HG03571 (cell line): ENCODE data around the gene SERTAD2.

Experiments
- ATAC-seq: cut with Tn5 transposase; IDR thresholded peaks from one replicate; pipeline ENCODE4 v1.9.1; 2021; ENCODE audit not compliant: unreplicated experiment

The SERTAD2 gene

DNA sequence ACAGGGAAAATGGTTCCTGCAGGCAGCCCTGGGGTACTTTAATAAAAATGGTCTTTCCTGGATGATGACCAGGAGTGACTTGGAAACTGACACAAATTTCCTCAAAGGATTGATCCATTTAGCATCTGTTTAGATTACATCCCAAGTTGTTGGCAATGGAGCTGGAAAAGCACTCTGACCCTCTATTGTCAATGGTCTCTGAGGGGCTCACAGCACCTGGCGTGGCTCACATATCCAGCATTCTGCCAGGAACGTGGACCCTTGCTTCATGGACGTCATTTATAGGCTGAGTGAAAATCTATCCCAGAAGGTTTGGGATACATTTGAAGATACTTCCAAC lies 43.8 kb downstream of the SERTAD2 start:
- ATAC-seq = no peak

DNA sequence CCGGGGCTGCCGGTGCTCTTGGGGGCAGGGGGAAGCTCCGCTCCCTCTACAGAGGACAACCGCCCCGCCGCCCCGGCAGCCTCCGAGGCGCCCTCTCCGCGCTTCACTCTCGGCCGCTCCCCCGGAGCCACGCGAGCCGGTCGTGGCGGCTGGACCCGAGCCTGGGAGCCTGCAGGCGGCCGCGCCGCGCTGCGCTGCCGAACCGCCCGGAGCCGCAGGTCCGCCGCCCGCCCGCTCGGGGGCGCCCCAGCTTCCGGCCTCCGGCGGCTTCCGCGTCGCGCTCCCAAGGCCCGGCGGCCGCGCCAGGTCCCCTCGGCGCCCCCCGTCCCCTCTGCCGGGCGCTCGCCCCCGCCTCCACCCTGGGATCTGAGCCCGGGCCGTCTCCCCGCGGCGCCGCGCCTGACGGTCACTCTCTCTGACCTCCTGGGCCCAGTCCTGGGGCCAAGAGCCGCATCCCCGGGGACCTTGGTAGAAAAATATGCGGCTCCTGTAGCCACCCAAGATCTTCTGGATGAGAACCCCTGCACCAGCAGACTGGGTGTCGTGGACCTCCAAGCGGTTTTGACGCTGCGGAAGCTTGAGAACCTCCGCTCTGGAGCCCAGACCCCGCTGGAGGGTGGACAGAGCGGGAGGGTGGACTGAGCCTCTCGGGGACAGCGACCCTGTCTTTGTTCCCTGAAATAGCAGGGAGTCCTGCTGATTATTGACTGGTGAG lies 44.3 kb downstream of the SERTAD2 start:
- ATAC-seq = no peak

DNA sequence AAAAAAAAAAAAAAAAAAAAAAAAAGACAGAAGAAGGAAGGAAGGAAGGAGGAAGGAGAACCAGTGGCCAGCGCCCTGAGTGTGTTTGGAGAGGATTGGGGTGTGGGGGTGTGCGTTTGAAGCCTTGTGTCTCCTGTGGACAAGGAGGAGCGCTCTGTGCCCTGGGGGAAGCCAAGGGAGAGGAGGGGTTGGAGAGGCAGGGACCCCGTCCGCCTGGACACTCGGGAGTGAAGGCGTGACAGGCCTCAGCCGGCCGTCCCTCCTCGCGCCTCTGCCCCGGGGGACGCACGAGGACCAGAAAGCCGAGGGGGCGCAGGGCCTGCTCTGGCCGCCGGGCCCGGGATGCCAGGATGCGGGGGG lies 44.9 kb downstream of the SERTAD2 start:
- no peak for ATAC-seq

DNA sequence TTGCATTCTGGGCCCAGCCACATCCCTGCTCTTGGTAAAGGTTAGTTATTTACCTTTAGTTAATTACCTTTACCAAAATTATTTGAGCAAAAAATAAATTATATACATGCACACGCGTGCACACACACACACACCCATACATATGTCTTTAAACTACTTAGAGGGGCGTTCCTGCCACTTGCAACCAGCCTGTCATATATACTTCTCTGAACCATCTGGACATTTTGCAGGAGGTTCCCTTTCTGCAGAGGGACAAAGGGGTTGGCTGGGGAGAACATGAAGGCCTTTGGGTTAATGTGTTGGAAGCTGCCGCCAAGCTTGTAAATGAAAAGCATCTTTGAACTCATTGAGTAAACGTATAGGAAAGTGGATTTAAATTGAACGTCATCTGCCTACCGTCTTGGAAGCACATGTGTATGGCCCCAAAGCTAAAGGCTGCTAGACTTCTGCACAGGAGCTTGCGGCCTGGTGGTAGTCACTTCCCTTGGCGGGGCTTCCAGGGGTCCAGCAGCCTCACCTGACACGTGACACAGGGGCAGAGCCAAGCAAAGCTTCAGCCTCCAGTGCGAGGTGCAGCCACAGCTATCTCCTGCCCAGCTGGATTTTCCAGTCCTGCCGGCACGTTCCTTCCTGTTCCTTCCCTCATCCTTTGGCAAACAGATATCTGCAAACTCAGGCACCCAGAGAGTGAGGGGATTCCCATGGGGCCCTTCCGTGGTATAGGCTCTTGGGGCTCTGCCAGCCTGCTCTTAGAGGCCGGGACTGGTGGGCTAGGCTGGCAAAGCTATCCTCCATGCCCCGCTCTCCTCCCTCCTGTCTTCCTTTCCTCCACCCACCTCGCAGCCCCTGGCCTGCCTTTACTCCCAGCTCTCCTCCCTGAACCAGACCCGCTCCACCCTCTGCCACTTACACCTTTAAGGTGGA lies 46.1 kb downstream of the SERTAD2 start:
- ATAC-seq = no peak

- peak; percentile 81 for ATAC-seq
These were observed 47.0 kb downstream of the SERTAD2 start for GRCh38 chr2:64606479-64607363.

DNA sequence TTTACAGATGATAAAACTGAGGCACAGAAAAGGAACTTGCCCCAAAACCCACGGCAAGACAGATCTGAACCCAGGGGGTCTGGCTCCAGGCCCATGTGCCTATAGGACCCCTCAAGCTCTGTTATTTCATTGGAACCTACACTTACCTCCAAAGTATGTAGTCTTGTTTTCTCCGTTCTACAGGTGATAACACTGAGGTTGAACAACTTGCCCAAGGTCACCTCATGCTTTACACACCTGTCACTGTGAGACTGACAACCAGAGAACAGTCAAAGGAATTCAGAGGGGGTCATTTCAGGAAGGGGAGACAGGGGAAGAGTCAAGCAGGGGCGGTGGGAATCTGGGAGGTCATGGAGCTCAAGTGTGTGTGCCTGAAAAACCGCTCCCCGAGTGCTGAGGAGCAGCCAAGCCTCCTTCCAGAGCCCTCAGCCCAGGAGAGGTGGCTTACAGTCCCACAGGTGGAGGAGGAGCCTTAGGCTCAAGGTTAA lies 47.7 kb downstream of the SERTAD2 start:
- ATAC-seq = no peak

- ATAC-seq = no peak
These were observed 48.7 kb downstream of the SERTAD2 start for GRCh38 chr2:64605026-64605471.

DNA sequence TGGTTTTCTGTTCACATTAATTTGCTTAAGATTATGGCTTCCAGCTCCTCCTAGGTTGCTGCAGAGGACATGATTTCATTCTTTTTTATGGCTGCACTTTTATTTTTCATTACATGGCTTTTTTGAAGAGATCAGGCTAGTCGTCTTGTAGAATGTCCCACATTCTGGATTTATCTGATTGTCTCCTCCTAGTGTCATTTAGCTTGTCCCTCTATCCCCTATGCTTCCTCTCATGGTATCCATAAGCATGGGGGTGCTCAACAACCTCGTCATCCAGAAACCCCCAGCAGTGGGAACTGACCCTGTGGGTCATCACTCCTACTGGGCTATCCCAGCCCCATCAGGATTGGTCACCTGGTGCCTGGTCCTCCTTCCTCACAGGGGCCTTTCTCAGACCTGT lies 49.6 kb downstream of the SERTAD2 start:
- no peak for ATAC-seq

DNA sequence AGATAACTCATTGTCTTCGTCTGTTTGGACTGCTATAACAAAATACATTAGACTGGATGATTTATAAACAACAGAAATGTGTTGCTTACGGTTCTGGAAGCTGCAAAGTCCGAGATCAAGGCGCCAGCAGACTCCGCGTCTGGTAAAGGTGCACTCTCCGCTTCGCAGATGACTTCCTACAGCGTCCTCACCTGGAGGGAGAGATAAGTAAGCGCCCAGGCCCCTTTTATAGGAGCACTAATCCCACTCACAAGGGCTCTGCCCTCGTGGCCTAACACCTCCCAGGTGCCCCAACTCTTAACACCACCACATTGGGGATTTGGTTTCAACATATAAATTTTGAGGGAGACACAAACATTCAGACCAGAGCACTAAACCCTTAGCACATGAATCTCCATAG lies 51.3 kb downstream of the SERTAD2 start:
- no peak for ATAC-seq

DNA sequence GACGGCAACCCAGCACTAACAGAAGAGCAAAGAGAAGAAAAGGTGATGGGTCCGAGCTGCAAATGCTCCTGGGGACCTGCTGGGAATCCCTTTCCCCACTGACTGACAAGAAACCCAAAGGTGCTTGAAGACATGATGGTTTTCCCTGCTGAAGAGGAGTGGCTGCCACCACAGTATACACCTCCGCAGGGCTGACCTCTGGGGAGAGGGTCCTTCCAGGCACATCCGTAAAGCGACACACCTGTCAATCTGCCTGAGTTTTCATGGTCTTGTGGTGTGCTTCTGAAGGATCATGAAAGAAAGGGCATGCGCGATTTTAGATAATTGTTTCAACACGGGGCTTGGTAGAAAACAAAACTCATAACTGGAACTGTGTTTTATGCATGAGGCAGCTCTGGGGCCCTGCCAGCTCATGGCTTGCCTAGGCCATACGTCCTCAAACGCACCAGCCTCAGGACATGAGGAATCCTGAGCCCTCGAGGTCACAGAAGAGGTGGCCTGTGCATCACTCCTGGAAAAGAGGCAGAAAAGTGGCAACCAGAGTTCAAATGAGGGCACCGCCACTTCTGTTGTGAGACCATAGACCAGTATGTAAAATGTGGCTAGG lies 51.8 kb downstream of the SERTAD2 start:
- ATAC-seq = no peak

- ATAC-seq = no peak
These were observed 52.5 kb downstream of the SERTAD2 start for GRCh38 chr2:64601034-64601754.

GRCh38 chr2:64599469-64599868 lies 54.2 kb downstream of the SERTAD2 start:
- no peak for ATAC-seq

DNA sequence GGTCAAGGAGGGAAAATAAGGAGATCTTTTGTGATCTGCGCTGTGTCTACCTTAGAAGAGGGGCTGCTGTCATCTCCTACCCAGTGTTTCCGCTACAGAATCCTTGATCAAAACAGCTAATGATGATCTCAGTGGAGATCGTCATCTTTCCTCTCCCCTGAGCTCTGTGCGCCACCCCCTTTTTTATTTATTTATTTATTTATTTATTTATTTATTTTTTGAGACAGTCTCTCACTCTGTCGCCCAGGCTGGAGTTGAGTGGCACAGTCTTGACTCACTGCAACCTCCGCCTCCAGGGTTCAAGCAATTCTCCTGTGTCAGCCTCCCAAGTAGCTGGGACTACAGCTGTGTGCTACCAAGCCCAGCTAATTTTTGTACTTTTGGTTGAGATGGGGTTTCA lies 55.5 kb downstream of the SERTAD2 start:
- ATAC-seq = no peak

DNA sequence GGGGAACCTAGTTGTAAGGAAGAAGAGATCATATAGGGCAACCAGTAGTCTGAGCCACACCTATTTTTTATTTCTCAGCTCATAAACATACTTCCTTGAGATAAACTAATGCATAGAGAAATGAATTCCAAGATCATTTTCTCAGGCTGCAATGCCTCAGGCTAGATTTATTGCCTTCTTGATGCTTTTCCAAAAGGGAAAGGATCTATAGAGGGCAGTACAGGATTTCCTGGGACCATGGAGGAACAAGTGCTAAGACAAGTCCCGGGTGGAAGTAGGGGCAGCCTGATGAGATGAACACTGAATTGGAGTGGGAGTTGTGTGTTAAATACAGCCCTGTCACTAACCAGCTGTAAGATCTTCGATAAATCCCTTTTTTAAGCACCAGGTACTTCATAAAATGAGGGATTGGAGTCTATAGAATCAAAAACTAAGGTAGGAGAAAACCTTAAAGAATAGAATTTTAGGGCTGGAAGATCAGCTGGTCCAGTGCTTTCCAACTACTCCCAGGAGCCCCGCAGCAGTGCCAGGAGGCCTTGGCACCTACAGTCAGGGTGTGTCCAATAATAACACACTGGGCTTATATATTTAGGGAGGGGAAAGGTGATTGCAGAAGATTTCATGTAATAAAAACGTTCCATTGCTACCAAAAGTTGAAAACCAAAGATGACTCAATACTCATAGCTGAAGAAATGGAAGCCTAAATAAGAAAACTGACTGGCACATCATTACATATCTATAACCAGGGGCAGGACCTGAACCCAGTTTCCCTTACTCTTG lies 58.1 kb downstream of the SERTAD2 start:
- ATAC-seq = no peak

DNA sequence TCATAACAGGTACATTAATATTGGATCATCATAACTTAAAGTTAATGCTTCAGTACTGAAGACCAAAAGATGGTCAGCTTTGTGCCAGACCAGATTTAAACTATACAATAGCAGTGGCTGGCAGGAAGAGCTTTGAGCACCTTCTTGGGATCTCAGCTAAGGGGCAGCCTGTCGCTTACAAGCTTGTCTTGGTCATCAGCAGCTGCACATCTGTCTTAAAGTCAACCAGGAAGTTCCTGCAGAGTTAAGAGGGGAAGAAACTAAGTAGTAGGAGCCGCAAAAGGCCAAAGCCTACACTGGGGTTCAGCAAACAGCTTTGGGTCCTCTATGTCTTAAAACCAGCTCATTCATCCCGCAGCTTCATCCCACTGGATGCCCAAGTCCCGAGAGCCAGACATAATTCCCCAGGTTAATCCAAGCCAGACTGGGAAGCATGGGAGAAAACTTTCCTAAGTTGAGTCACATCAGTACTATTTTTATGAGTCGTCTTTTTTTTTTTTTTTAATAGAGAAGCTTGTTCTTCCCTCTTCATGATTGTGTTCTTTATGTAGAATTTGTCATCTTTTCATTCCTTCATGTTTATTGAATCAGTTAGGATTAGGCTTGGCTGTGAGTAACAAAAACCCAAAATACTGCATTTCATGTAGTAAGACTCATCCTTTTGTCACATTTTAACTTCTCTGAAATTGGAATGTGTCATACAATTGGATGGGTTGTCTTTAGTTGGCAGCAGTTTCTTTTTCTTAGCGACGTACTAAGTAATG lies 59.3 kb downstream of the SERTAD2 start:
- ATAC-seq = no peak

DNA sequence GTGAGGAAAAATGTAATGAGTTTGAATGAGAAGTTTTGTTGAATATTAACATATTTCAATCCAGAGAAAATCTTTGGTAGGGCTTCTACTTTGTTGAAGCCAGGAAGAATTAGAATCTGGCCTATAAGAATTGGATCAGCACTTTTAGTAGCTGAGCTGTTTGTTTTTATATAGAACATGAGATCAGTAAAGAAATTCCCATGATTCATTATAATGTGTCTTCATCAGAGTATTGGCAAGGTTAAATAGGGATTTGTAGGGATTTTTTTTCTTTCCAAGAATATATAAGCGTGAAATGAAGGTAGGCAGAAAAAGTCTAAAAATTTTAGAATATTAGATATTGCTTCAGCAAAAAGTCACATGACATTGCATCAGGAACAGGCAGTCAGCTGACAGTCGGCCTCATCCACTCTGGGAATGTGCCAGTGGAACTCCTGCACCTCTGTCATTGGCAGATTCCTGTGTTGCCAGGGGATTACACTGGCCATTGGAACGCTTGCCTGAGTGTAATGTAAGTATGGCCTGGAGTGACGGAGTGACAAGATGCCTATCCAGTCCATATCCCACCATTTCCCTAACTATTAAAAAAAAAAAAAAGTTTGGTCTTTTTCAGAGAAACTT lies 60.6 kb downstream of the SERTAD2 start:
- ATAC-seq = no peak

- no peak for ATAC-seq
These were observed 62.5 kb downstream of the SERTAD2 start for GRCh38 chr2:64591188-64591587.

DNA sequence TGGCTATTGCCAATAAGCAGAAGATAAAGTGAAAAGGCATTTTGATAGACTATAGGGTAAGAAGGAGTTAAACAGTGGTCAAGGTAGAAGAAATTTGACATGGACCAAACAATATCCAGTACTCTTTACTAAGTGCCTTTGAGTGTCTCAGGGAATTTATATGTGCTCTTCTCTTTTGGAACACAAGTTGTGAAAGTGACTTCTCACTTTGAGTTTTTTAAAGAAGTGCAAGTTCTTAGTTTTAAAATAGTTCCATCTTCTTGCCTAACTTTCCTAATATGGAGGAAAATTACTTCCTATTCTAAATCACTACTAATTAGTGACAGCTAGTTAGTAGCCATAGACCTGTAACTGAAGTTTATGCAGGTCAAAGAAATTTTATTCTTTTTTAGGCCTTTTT lies 66.2 kb downstream of the SERTAD2 start:
- ATAC-seq = no peak
